ENCODE data around the gene SHC2. TPM values are rescaled to one million over a fixed set of nuclear protein-coding genes. Genes with fewer than 3 reads are reported as not detected.

The SHC2 gene
- total and polyA plus RNA-seq, 2 of the 13 experiments (the other 11 are each of a cell fraction or from before 2014, with no cell fraction given) = 9.0 to 18.3 TPM

GRCh38 chr19:399370-399769 lies 61.5 kb downstream of the SHC2 start:
- H3K9me3 ChIP-seq (ENCODE audit: low read length) = peaks cover 8% of the 10 kb centered on the region
- in situ Hi-C loops (cut with HindIII; ENCODE audit: extremely low pct_ligation_motif_present, low pct_unique_long_range_greater_than_20kb) (no loop called here), intact Hi-C loops (cut with micrococcal nuclease; ENCODE audit: unreplicated experiment) (no loop called here)
- peaks cover 15 to 30% of the 10 kb centered on the region in 2 experiments; a peak in 4 of 5 replicates for H3K27me3 ChIP-seq (ENCODE audit: control insufficient read depth in 1 of 2, insufficient read depth in 2 of 2, low read length in 2 of 2)
- ChIA-PET CTCF (ENCODE audit: low intra/inter-chr PET ratio, low total read pairs) (no interaction called here), POLR2A (no interaction called here)
- no peak overlapping the region for H3K4me3 ChIP-seq (replicated peaks in 1 of 3; ENCODE audit: insufficient read depth in 1 of 3, low read depth in 2 of 3, low read length in 3 of 3)
- no peak overlapping the region for H3K4me2 ChIP-seq (ENCODE audit: low read depth, low read length)
- no peak for FAIRE-seq
- no peak overlapping the region for H3K9ac ChIP-seq (ENCODE audit: insufficient read depth, low read depth, low read length)
- no peak for TF ChIP-seq SP4 (CRISPR knock-in tag; IDR thresholded peaks at IDR 0.05)
- TF ChIP-seq KDM1A (CRISPR knock-in tag; IDR thresholded peaks at IDR 0.05) = no peak
- TF ChIP-seq ZNF589 (CRISPR knock-in tag; conservative IDR thresholded peaks at IDR 0.05) = no peak
- TF ChIP-seq FOXC1 (CRISPR knock-in tag; IDR thresholded peaks at IDR 0.05; ENCODE audit: borderline replicate concordance) = no peak
- TF ChIP-seq GATAD2A (CRISPR knock-in tag; IDR thresholded peaks at IDR 0.05) = no peak
- TF ChIP-seq SMAD9 (CRISPR knock-in tag; IDR thresholded peaks at IDR 0.05) = no peak
- no peak for TF ChIP-seq MIER2 (CRISPR knock-in tag; IDR thresholded peaks at IDR 0.05)
- TF ChIP-seq ZBTB20 (CRISPR knock-in tag; IDR thresholded peaks at IDR 0.05; ENCODE audit: borderline replicate concordance, low read depth) = no peak
- TF ChIP-seq HMGA1 (CRISPR knock-in tag; conservative IDR thresholded peaks at IDR 0.05) = no peak
- no peak for TF ChIP-seq XBP1 (CRISPR knock-in tag; IDR thresholded peaks at IDR 0.05)
- TF ChIP-seq ELF1 (CRISPR knock-in tag; IDR thresholded peaks at IDR 0.05) = no peak
- no peak for TF ChIP-seq ZBTB38 (CRISPR knock-in tag; IDR thresholded peaks at IDR 0.05)
- TF ChIP-seq IKZF1 (IDR thresholded peaks at IDR 0.05) = no peak
- no peak for TF ChIP-seq REXO4 (CRISPR knock-in tag; IDR thresholded peaks at IDR 0.05; ENCODE audit: borderline replicate concordance)
- TF ChIP-seq NONO (IDR thresholded peaks at IDR 0.05) = no peak
- TF ChIP-seq NONO (CRISPR knock-in tag; conservative IDR thresholded peaks at IDR 0.05) = no peak
- no peak for ATAC-seq
- no peak overlapping the region for H3K27ac ChIP-seq (ENCODE audit: extremely low read length, insufficient read depth, low read length)
- DNase-seq (ENCODE audit: low spot score) = no peak
- no peak overlapping the region for H2AFZ ChIP-seq (ENCODE audit: low read length)
- no peaks in the 10 kb centered on the region for H3K79me2 ChIP-seq (ENCODE audit: insufficient read depth, low read length)
- 0 out of 2 replicates have a peak, but pooled peaks cover 6% of the 10 kb centered on the region for H3K4me1 ChIP-seq (ENCODE audit: insufficient read depth, low read length)
- no peaks in the 10 kb centered on the region for H3K36me3 ChIP-seq (replicated peaks in 1 of 2; ENCODE audit: control insufficient read depth in 1 of 2, insufficient read depth in 2 of 2, low read length in 2 of 2)
- 0 out of 2 replicates have a peak, but pooled peaks cover 2% of the 10 kb centered on the region for H4K20me1 ChIP-seq (ENCODE audit: insufficient read depth, low read length)
- no TSS peak for BruUV-seq (replicated peaks)
- WGBS (ENCODE audit: low lambda C conversion rate) = 0% methylated on average over 6 of the region's 9 CpGs
